Measurements from ENCODE around the gene TMEM161A. TPM values are rescaled to one million over a fixed set of nuclear protein-coding genes. Genes with fewer than 3 reads are reported as not detected.

Gene TMEM161A
- total and polyA plus RNA-seq, 2 of the 13 experiments (the other 11 are each of a cell fraction or from before 2014, with no cell fraction given), result 25.9 to 31.4 TPM

DNA sequence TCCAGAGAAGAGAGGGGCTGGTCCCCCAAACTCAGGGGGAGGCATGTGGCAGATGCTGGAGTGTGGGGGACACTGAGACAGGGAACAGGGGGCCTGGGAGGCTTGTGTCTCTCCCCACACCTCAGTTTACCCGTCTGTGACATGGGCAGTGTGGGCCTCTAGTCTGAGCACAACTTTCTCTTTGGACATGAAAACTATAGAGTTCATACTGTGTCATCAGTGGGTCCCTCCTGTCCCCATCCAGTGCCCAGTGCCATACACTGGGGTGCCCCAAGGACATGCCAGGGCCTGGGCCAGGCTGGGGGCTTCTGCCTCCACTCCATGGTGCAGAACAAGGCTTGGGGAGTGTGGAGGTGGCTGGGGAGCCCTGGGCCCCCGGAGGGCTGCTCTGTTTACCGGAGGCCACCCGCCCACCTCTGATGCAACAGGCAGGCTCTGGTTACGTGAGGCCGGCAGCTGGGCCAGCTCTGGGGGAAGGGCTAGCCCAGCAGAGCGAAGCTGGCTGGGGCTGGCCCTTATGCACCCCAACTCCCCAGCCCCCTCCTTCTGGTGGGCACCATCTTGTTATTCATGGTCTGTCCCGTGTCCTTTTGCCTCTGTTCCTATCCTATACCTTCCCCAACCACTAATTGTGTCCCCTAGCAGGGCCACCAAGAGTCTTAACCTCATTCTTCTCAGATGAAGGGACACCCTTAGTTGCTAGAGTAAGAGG is 33.7 kb upstream of the TMEM161A start (continued):
- TF ChIP-seq, protein P1, sequence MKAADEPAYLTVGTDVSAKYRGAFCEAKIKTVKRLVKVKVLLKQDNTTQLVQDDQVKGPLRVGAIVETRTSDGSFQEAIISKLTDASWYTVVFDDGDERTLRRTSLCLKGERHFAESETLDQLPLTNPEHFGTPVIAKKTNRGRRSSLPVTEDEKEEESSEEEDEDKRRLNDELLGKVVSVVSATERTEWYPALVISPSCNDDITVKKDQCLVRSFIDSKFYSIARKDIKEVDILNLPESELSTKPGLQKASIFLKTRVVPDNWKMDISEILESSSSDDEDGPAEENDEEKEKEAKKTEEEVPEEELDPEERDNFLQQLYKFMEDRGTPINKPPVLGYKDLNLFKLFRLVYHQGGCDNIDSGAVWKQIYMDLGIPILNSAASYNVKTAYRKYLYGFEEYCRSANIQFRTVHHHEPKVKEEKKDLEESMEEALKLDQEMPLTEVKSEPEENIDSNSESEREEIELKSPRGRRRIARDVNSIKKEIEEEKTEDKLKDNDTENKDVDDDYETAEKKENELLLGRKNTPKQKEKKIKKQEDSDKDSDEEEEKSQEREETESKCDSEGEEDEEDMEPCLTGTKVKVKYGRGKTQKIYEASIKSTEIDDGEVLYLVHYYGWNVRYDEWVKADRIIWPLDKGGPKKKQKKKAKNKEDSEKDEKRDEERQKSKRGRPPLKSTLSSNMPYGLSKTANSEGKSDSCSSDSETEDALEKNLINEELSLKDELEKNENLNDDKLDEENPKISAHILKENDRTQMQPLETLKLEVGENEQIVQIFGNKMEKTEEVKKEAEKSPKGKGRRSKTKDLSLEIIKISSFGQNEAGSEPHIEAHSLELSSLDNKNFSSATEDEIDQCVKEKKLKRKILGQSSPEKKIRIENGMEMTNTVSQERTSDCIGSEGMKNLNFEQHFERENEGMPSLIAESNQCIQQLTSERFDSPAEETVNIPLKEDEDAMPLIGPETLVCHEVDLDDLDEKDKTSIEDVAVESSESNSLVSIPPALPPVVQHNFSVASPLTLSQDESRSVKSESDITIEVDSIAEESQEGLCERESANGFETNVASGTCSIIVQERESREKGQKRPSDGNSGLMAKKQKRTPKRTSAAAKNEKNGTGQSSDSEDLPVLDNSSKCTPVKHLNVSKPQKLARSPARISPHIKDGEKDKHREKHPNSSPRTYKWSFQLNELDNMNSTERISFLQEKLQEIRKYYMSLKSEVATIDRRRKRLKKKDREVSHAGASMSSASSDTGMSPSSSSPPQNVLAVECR (CRISPR knock-in tag; IDR thresholded peaks at IDR 0.05; ENCODE audit: borderline replicate concordance), result peak; percentile 31; the same call in 1 of the 2 replicates
- TF ChIP-seq MTF2 (CRISPR knock-in tag; IDR thresholded peaks at IDR 0.05; ENCODE audit: borderline replicate concordance), result no peak
- no peak for TF ChIP-seq SRF (IDR thresholded peaks at IDR 0.05; ENCODE audit: low read depth, low read length)
- TF ChIP-seq PRPF4 (IDR thresholded peaks at IDR 0.05; ENCODE audit: low read depth, low read length, poor library complexity, severe bottlenecking), result no peak
- TF ChIP-seq, protein P2, sequence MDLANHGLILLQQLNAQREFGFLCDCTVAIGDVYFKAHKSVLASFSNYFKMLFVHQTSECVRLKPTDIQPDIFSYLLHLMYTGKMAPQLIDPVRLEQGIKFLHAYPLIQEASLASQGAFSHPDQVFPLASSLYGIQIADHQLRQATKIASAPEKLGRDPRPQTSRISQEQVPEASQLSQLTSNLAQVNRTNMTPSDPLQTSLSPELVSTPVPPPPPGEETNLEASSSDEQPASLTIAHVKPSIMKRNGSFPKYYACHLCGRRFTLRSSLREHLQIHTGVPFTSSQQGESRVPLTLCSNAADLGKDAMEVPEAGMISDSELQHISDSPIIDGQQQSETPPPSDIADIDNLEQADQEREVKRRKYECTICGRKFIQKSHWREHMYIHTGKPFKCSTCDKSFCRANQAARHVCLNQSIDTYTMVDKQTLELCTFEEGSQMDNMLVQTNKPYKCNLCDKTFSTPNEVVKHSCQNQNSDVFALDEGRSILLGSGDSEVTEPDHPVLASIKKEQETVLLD (CRISPR knock-in tag; IDR thresholded peaks at IDR 0.05; ENCODE audit: low read depth), result no peak
- TF ChIP-seq ZFP62 (CRISPR knock-in tag; IDR thresholded peaks at IDR 0.05), result no peak
- TF ChIP-seq ZNF234 (CRISPR knock-in tag; conservative IDR thresholded peaks at IDR 0.05), result no peak
- no peak for TF ChIP-seq ZNF451 (CRISPR knock-in tag; IDR thresholded peaks at IDR 0.05)
- TF ChIP-seq, protein P3, sequence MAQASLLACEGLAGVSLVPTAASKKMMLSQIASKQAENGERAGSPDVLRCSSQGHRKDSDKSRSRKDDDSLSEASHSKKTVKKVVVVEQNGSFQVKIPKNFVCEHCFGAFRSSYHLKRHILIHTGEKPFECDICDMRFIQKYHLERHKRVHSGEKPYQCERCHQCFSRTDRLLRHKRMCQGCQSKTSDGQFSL (CRISPR knock-in tag; IDR thresholded peaks at IDR 0.05), result no peak
- TF ChIP-seq CHCHD3 (CRISPR knock-in tag; IDR thresholded peaks at IDR 0.05), result no peak
- TF ChIP-seq SCMH1 (CRISPR knock-in tag; IDR thresholded peaks at IDR 0.05; ENCODE audit: borderline replicate concordance), result no peak
- TF ChIP-seq POGZ (CRISPR knock-in tag; IDR thresholded peaks at IDR 0.05), result peak; percentile 24; the same call in 1 of the 2 replicates
- TF ChIP-seq, protein P4, sequence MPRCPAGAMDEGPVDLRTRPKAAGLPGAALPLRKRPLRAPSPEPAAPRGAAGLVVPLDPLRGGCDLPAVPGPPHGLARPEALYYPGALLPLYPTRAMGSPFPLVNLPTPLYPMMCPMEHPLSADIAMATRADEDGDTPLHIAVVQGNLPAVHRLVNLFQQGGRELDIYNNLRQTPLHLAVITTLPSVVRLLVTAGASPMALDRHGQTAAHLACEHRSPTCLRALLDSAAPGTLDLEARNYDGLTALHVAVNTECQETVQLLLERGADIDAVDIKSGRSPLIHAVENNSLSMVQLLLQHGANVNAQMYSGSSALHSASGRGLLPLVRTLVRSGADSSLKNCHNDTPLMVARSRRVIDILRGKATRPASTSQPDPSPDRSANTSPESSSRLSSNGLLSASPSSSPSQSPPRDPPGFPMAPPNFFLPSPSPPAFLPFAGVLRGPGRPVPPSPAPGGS (CRISPR knock-in tag; IDR thresholded peaks at IDR 0.05), result no peak
- no peak for TF ChIP-seq PTBP1 (IDR thresholded peaks at IDR 0.05; ENCODE audit: low read depth, low read length, poor library complexity, severe bottlenecking)
- peak; percentile 26; the same call in 1 of the 2 replicates for TF ChIP-seq SPEN (CRISPR knock-in tag; IDR thresholded peaks at IDR 0.05; ENCODE audit: low read depth)
- TF ChIP-seq ZBTB3 (CRISPR knock-in tag; IDR thresholded peaks at IDR 0.05; ENCODE audit: borderline replicate concordance, low read depth), result no peak
- TF ChIP-seq, protein P5, sequence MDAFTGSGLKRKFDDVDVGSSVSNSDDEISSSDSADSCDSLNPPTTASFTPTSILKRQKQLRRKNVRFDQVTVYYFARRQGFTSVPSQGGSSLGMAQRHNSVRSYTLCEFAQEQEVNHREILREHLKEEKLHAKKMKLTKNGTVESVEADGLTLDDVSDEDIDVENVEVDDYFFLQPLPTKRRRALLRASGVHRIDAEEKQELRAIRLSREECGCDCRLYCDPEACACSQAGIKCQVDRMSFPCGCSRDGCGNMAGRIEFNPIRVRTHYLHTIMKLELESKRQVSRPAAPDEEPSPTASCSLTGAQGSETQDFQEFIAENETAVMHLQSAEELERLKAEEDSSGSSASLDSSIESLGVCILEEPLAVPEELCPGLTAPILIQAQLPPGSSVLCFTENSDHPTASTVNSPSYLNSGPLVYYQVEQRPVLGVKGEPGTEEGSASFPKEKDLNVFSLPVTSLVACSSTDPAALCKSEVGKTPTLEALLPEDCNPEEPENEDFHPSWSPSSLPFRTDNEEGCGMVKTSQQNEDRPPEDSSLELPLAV (CRISPR knock-in tag; conservative IDR thresholded peaks at IDR 0.05; ENCODE audit: low read depth), result no peak
- TF ChIP-seq NR1H2 (CRISPR knock-in tag; IDR thresholded peaks at IDR 0.05; ENCODE audit: borderline replicate concordance, low read depth), result no peak
- TF ChIP-seq POLR2AphosphoS2 (IDR thresholded peaks at IDR 0.05; ENCODE audit: low read depth, low read length), result no peak
